GM21360 (cell line): ENCODE measurements around the gene HECTD4.
"Not testable (repeated sequence)": the region's sequence is repeated elsewhere in the genome, so short reads cannot be mapped to it uniquely, and the experiment has no call there.

Experiments used
- ATAC-seq: cut with Tn5 transposase; IDR thresholded peaks from one replicate; pipeline ENCODE4 v1.9.1; 2021; ENCODE audit warnings: mild to moderate bottlenecking, moderate library complexity; ENCODE audit not compliant: unreplicated experiment

HECTD4 gene

DNA sequence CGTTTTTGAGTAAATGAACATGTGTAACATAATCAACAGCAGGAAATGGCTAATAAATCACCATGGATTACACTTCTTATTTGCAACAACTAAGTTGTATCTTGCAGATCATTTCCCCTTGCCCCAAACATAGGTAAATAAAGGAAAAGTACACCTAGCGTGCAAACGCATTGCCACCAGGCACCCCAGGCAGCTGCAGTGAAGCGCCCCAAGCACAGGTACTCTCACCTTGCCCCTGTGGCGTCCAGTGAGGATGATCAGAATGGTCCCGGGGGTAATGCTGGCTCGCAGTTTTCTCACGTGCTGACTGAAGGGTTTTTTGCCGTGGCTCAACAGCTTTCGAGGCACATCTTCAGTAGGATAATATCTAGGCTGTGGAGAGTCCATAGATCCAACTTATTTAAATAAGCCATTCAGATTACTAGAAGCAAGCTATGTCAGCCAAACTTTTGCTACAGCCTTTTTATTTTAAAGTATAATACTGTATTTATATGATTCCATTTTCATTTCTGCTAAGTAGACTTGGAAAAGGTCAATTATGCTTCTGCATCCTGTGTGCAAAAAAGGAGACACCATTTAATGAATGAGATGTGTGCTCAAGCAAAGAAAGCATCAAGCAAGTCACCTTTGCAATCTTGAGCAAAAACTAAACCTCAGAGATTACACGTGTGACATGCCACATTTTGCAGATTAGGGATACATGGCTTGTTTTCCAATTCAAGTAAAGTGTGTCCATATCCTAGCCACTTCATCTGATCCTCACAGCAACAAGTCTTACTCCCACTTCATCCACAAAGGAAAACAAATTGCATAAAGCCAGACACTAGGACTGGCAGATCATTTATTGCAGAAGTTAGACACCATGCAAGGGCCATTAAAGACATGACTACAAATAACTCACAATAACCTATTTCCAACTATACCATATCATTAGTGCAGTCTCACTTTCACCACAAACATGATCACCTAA, 24.6 kb upstream of the HECTD4 start:
- no peak for ATAC-seq

DNA sequence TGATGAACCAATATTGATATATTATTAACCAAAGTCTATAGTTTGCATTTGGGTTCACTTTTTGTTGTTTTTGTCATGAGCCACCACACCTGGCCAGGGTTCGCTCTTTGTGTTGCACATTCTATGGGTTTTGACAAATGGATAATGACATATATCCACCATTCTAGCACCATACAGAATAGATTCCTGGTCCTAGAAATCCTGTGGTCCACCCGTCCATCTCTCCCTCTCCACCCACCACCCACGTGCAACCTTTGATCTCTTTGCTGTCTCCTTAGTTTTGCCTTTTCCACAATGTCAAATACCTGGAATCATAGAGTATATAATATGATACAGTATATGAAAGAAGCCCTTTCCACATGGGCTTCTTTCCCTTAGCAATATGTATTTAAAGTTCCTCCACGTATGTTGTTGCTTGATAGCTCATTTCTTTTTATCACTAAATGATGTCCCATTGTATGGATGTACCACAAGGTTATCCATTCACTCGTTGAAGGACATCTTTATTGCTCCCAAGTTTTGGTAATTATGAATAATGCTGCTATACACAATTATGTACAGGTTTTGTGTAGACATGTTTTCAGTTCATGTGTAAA, 19.8 kb upstream of the HECTD4 start:
- ATAC-seq = no peak

DNA sequence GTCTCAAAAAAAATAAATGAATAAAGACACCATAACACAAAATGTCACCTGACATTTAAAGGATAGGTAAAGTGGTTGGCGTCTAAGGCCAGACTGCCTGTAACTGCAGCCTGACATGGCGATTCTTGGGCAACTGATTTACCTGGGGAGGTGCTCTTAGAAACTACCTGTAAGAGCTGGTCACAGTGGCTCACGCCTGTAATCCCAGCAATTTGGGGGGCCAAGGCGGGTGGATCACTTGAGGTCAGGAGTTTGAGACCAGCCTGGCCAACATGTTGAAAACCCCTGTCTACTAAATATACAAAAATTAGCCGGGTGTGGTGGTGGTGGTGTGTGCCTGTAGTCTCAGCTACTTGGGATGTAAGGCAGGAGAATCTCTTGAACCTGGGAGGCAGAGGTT, 18.8 kb upstream of the HECTD4 start:
- ATAC-seq = no peak

DNA sequence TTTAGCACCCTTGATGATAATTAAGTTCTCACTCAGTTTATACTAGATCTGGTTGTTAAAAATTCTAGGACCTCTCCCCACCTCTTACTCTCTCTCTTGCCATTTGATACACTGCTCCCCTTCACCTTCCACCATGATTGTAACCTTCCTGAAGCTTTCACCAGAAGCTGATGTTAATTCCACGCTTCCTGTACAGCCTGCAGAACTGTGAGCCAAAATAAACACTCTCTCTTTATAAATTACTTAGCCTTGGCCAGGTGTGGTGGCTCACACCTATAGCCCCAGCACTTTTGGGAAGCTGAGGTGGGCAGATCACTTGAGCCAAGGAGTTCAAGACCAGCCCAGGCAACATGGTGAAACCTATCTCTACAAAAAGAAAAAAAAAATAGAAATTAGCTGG, 11.1 kb upstream of the HECTD4 start:
- ATAC-seq = no peak

DNA sequence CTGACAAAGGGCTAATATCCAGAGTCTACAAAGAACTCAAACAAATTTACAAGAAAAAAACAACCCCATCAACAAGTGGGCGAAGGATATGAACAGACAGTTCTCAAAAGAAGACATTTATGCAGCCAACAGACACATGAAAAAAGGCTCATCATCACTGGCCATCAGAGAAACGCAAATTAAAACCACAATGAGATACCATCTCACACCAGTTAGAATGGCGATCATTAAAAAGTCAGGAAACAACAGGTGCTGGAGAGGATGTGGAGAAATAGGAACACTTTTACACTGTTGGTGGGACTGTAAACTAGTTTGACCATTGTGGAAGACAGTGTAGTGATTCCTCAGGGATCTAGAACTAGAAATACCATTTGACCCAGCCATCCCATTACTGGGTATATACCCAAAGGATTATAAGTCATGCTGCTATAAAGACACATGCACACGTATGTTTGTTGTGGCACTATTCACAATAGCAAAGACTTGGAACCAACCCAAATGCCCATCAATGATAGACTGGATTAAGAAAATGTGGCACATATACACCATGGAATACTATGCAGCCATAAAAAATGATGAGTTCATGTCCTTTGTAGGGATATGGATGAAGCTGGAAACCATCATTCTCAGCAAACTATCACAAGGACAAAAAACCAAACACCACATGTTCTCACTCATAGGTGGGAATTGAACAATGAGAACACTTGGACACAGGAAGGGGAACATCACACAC, 7.9 kb upstream of the HECTD4 start:
- ATAC-seq = not testable (repeated sequence)

DNA sequence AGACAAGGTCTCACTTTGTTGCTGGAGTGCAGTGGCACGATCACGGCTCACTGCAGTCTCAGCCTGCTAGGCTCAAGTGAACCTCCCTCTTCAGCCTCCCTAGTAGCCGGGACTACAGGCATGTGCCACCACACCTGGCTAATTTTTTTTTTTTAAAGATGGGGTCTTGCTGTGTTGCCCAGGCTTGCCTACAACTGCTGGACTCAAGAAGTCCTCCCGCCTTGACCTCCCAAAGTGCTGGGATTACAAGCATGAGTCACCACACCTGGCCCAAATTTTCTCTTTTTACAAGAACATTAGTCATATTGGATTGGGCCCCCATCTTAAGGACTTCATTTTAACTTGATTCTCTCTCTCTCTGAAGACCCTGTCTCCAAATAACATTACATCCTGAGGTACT, 7.0 kb upstream of the HECTD4 start:
- no peak for ATAC-seq

DNA sequence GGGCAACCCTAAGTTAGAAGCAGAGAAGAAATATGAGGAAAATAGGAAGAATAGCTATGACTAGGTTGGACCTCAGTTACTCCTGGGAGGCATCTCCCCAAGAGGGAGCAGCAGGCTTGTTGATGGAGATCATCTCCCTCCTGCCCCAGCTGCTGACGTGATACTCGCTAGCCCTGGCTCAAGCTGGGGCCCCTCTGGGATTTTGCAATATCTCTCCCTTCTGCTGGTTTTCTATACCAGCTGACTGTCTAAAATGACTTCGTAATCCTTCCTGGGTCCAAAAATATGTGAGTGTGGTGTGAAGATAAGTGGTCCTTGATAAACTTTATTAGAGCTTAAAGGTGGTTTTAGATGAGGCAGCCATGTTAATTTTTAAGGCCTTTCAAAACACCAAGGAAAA, 4.5 kb upstream of the HECTD4 start:
- ATAC-seq = no peak

DNA sequence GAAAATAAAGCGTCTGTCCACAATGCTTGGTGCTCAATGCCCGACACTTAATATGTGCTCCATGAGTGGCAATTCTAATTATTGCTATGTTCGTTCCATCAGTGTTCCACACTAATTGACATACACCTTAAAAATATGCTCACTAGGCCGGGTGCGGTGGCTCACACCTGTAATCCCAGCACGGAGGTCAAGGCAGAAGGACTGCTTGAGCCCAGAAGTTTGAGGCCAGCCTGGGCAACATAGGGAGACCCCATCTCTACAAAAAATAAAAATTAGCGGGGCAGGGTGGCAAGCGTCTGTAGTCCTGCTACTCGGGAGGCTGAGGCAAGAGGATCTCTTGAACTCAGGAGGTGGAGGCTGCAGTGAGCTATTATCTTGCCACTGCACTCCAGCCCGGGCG, 635 bp upstream of the HECTD4 start:
- ATAC-seq = no peak

DNA sequence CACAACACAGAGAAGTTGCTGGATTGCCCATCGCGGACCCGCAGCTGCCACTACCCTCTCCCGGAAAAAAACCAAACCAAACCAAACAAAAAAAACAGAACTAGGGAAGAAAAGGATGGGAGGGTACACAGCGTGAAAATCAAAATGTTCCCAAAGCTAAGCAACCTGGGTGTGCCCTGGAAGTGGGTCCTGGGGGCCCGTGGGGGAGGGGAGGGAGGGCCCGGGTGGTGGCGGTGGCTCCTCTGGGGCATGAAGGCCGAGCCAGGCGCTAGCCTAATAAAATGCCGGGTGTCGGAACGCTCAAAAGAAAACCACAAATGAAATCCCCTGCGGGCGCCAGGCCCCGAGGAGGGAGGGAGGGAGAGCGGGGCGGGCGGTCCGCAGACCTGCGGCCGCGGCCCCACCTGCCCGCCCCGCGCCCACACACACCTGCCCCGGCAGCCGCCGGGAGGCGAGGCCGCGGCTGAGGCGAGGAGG, 787 bp downstream of the HECTD4 start:
- ATAC-seq = peak; percentile 35

DNA sequence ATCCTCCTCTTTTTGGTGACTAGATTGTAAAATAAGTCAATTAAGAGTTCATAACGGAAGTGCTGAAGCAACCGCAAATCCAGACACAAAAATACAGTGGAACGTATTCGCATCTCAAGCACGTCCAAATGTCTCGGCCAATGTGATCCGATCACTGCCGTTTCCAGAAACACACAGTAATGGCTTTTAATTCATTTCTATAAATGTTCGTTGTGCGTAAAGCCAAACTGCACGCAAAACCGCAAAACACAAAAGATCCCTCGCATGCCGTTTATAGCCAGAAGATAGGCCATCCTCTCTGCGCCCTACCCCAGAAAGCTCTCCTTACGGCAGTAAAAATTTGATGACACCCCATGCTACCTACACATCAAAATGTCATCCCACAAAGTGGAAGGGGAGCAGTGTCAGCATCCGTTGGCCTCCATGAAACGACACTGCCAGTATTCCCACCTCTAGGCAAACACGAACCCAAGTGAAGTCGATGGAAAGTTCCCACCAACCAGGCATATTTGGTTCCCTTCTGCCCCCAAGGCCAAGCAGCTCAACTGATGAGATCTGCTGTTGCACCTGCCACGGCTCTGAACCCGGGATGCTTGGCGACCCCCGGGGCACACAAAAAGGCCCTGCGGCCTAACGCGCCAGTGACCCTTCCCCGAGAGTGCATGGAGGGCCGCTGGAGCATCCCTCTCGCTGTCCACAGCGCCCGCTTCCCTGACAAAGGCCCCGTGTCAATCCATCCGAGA, 1.4 kb downstream of the HECTD4 start:
- no peak for ATAC-seq

DNA sequence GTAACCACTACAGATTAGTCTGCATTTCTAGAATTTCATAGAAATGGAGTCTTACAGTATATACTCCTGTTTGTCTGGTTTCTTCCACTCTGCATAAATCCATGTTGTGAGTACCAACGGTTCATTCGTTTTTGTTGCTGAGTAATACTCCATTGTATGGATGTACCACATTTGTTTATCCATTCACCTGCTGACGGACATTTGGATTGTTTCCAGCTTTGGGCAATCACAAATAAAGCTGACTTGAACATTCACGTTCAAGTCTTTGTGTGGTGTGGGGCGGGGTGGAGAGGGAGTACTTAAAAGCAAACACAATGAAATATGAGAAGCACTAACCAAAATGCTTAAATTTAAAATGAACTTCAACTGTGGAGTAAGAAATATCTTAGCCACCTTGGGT, 7.1 kb downstream of the HECTD4 start:
- no peak for ATAC-seq

DNA sequence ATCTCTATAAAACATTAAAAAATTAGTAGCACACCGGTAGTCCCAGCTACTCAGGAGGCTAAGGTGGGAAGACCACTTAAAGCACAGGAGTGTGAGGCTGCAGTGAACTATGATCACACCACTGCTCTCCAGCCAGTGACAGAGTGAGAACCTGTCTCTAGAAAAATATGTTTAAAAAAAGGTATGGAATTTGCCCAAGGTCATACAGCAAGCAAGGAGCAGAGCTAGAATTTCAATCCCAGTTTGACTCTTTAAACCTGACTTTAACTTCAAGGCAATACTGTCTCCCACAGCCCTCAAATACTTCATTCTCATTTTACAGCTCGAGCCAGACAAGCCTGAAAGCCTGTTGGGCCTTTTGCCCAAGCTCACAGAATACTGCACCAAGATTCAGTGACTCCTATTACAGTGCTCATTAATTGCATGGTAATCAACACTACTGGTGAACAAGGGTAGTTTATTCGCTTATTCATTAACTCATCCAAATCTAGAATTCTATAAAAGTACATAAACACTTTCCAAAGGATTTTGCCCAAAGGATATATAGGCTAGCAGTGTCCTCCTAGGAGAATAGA, 8.0 kb downstream of the HECTD4 start:
- no peak for ATAC-seq

DNA sequence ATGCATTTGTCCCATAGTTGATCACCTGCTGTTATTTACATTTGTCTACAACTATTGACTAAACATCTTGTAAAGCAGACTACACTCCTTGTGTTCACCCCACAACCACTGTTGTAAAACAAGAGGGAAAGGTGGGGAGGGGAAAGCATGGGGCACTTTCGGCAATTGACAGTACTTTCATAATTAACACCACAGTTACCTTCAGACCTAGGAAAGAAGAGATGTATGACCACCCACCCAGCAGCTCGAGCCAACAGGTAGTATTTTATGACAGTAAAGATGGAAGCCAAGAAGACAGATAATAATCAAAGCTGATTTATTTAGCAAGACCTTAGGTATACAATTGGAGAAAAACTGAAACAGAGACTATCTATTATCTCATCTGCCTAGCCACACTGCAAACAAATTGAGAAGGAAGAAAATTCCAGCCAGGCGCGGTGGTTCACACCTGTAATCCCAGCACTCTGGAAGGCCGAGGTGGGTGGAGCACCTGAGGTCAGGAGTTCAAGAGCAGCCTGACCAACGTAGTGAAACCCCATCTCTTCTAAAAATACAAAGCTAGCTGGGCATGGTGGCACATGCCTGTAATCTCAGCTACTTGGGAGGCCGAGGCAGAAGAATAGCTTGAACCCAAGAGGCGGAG, 11.2 kb downstream of the HECTD4 start:
- ATAC-seq = no peak

DNA sequence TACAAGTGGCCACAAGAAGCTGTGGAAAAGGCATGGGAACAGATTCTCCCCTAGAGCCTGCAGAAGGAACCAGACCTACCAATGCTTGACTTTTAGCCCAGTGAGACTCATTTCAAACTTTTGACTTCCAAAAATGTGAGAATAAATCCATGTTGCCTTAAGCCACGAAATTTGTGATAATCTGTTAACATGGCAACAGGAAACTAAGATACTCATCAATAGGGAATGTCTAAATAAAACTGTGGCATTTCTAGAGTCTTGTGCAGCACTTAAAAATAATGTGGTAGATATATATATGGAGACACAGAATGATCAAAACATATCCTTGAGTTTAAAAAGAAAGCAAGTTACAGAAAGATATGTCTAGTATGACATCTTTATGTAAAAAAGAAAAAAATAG, 12.0 kb downstream of the HECTD4 start:
- no peak for ATAC-seq

DNA sequence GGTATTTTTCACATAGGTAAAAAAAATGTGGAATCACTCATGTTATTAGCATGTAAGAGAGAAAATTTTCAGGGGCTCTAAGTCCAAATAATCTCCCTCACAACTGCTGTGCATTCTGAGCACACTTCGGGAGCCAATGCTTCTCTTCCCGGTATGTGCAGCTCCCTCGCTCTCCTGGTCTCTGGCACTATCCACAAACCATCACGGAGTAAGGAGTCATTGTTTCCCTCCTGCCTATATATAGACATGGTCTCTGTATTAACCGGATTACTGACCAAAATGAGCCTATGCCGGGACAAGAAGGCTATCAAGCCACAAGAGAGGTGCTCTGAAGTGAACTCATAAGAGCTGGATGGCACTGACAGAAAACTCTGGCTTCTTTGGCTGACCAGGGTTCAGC, 13.4 kb downstream of the HECTD4 start:
- ATAC-seq = no peak

DNA sequence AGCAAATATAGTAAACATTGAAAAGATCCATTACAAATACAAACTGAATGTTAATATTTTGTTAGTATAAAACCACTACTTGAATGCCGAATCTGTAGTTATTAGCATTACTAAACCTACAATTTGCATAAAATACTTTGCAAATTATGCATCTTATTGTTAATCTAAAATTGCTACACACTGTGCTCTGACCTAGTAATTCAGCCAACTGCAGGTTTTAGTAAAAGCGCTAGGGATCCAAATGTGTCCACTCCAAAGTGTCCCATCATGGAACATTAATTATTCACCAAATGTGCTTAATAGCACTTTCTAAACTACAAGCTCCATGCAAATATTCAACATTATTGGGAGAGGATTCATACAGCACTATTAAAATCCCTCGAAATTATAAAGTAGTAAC, 14.3 kb downstream of the HECTD4 start:
- ATAC-seq = no peak

DNA sequence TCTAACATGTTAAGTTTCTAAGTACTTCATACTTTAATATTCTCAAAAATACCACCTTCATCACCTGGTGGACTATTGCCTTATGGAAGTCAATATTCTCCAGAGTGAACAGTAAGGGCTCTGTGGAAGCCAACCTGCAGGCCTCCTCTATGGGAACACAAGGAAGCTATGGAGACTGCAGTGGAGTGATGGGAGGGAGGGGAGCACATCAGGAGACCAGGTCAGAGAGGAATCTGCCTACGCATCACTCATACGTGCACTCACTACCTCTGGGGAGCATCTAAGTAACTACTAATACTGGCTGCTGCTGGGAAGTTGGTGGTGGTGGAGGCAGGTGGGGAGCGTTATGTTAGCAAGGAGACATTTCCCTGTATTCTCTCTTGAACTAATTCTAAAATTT, 19.9 kb downstream of the HECTD4 start:
- no peak for ATAC-seq

DNA sequence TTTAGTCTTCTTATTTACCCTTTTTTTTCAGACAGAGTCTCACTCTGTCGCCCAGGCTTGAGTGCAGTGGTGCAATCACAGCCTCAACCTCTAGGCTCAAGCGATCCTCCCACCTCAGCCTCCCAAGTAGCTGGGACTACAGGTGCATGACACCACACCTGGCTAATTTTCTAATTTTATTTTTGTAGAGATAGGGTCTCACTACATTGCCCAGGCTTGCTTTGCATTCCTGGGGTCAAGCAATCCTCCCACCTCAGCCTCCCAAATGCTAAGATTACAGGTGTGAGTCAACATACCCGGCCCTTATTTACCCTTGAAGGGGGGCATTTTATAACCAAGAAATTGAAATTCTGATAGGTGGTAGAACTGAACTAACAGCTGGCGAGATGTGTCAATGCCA, 21.0 kb downstream of the HECTD4 start:
- ATAC-seq = no peak

DNA sequence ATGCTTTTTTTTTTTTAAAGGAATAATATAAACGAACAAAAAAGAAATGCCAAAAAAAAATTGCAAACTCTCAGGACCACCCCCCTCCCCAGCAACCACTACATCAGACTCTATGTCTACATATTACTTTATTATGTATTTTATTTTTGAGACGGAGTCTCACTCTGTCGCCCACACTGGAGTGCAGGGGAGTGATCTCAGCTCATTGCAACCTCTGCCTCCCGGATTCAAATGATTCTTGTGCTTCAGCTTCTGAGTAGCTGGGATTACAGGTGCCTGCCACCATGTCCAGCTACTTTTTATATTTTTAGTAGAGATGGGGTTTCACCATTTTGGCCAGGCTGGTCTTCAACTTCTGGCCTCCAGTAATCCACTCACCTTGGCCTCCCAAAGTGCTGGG, 22.9 kb downstream of the HECTD4 start:
- no peak for ATAC-seq

DNA sequence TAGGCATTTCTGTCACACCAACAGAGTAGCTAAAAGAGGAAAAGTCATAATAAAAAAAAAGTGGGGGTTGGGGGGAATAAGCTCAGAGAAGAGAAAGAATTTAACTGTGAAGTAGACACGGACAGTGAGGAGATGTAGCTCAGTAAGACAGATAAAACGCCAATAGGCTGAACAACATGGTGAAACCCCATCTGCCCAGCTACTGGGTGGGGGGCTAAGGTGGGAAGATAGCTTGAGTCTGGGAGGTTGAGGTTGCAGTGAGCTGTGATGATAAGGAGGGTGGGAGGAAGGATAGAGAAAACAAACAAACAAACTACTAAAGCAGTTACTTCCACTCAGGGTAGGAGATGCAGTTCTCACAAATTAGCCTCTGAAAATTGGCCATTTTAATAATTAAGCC, 25.0 kb downstream of the HECTD4 start:
- ATAC-seq = no peak
